C4-2B (cell line): ENCODE data around the gene PADI4.

Experiments
- CTCF ChIP-seq: fragments of 450-650 bp; conservative IDR thresholded peaks from 2 replicates; pipeline ENCODE4 v1.5.1; 2017; ENCODE audit warnings: mild to moderate bottlenecking
- ZFX ChIP-seq: fragments of 450-650 bp; IDR thresholded peaks from 2 replicates; pipeline ENCODE4 v1.6.1; 2017

GRCh38 chr1:17272066-17272465 lies 35.9 kb upstream of the PADI4 start:
- TF ChIP-seq CTCF: no peak
- no peak for TF ChIP-seq ZFX
